Transverse colon (tissue), 3 donors: Measurements from ENCODE around the gene HDHD5.

ENCODE experiments used
- EP300 ChIP-seq: sonication (generic); formaldehyde crosslinking; IDR thresholded peaks from one replicate; pipeline ENCODE4 v1.6.1; 2017; ENCODE audit warnings: antibody characterized with exemption, low read depth
- POLR2A ChIP-seq: fragments of 450-650 bp; IDR thresholded peaks from one replicate; pipeline ENCODE4 v1.6.1; 2016; ENCODE audit warnings: antibody characterized with exemption, mild to moderate bottlenecking, moderate library complexity
- TF ChIP-seq, protein P1 (sequence below), 5 experiments: fragments of 200-600 bp in 3 of 5; fragments of 450-650 bp in 2 of 5; sonication (generic) in 3 of 5; IDR thresholded peaks; 1 replicate in 2 of 5; 2 replicates in 3 of 5; pipeline ENCODE4 v1.5.1; 2016 to 2017; ENCODE audit warnings: antibody characterized with exemption in 5 of 5, inconsistent platforms in 3 of 5, mild to moderate bottlenecking in 2 of 5, moderate library complexity in 1 of 5

DNA sequence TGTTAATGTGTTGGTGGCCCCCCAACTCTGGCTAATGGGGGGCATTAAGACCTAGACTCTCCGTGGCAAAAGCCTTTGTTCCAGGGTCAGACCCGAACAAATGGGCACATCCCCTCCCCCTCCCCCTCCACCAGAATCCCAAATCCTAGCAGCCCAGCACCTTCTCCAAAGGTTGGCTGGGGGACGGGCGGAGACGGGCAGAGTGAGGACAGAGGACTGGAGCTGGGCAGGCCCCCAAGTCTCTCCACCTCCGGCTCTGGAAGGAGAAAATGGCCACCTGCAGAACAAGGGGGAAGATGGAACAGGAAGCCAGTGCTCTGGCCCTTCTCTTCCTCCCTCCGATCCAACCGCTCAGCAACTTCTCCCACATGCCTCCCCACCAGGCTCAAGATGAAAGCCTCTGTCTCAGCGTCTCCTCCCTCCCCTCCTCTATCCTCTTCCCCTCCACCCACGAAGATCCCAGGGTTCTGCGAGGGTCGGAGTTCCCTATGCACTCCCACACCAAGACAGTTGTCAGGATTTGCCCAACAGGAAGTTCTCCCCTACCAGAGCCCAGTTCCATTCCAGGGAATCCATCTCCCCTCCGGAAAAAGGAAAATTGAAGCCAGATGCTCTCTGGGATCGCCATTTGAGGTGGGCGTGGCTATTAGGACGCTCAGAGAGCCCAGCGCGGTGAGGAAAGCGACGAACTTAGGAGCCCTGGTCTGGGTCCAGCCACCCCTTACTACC lies 40.1 kb upstream of the HDHD5 start:
- TF ChIP-seq, protein P1, sequence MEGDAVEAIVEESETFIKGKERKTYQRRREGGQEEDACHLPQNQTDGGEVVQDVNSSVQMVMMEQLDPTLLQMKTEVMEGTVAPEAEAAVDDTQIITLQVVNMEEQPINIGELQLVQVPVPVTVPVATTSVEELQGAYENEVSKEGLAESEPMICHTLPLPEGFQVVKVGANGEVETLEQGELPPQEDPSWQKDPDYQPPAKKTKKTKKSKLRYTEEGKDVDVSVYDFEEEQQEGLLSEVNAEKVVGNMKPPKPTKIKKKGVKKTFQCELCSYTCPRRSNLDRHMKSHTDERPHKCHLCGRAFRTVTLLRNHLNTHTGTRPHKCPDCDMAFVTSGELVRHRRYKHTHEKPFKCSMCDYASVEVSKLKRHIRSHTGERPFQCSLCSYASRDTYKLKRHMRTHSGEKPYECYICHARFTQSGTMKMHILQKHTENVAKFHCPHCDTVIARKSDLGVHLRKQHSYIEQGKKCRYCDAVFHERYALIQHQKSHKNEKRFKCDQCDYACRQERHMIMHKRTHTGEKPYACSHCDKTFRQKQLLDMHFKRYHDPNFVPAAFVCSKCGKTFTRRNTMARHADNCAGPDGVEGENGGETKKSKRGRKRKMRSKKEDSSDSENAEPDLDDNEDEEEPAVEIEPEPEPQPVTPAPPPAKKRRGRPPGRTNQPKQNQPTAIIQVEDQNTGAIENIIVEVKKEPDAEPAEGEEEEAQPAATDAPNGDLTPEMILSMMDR (IDR thresholded peaks at IDR 0.05), result no peak
- TF ChIP-seq POLR2A (no peak), EP300 (no peak)
